Measurements from ENCODE around the gene HDAC1.

DNA sequence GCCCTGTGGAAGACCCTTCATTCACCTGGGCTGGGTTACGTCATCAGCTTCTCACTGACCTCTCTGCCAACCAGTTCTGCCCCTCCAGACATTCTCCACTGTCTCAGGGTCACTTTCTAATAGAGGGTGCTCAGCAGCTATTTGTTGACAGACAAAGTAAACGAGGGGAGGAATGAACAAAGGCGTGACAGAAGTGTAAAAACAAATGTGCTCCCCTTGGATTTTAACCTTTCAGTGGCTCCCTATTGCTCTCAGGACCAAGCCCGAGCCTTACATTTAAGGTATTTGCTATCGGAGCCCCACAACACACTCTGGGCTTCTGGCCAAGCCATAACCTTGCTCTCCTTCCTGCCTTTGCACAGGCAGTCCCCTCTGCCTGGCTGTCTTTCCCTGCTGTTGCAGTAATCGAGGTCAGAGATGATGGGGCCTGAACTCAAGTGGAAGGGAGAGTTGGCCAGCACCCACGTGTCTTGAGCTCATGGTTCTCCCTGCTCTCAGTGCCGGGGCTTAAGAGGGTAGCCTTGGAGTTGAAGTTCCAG, 53.5 kb downstream of the HDAC1 start:
- TF ChIP-seq, protein P1, sequence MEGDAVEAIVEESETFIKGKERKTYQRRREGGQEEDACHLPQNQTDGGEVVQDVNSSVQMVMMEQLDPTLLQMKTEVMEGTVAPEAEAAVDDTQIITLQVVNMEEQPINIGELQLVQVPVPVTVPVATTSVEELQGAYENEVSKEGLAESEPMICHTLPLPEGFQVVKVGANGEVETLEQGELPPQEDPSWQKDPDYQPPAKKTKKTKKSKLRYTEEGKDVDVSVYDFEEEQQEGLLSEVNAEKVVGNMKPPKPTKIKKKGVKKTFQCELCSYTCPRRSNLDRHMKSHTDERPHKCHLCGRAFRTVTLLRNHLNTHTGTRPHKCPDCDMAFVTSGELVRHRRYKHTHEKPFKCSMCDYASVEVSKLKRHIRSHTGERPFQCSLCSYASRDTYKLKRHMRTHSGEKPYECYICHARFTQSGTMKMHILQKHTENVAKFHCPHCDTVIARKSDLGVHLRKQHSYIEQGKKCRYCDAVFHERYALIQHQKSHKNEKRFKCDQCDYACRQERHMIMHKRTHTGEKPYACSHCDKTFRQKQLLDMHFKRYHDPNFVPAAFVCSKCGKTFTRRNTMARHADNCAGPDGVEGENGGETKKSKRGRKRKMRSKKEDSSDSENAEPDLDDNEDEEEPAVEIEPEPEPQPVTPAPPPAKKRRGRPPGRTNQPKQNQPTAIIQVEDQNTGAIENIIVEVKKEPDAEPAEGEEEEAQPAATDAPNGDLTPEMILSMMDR (IDR thresholded peaks at IDR 0.05): no peak
- TF ChIP-seq ZFX (IDR thresholded peaks at IDR 0.05; ENCODE audit: borderline replicate concordance): no peak
